Gastroesophageal sphincter (tissue), 4 donors: ENCODE results near the gene AP2A2. TPM values are rescaled to one million over a fixed set of nuclear protein-coding genes. Genes with fewer than 3 reads are reported as not detected.

Experiments
- ATAC-seq: fragments of 150-250 bp; one replicate; pipeline ENCODE4 v1.9.1; 2016; ENCODE audit warnings: mild to moderate bottlenecking, moderate library complexity
- H3K27ac ChIP-seq, 4 donors: fragments of 200-600 bp; sonication (generic) in 3 of 4; 1 replicate in 3 of 4; 2 replicates in 1 of 4; pipeline ENCODE4 v1.5.1; 2016 to 2019
- H3K27me3 ChIP-seq: fragments of 200-600 bp; sonication (generic); one replicate; pipeline ENCODE4 v1.5.1; 2019
- H3K36me3 ChIP-seq, 2 donors: fragments of 200-600 bp; sonication (generic); one replicate each; pipeline ENCODE4 v1.5.1; 2019; ENCODE audit warnings: control low read depth in 1 of 2
- H3K4me1 ChIP-seq, 3 donors: fragments of 200-600 bp; sonication (generic); 1 replicate in 2 of 3; 2 replicates in 1 of 3; pipeline ENCODE4 v1.5.1; 2016 to 2019; ENCODE audit warnings: control low read depth in 2 of 3
- H3K4me3 ChIP-seq, 2 donors: fragments of 200-600 bp; sonication (generic); one replicate each; pipeline ENCODE4 v1.5.1; 2019; ENCODE audit warnings: mild to moderate bottlenecking in 1 of 2, moderate library complexity in 1 of 2
- H3K9me3 ChIP-seq, 3 donors: fragments of 200-600 bp; sonication (generic); one replicate each; pipeline ENCODE4 v1.5.1; 2017 to 2019; ENCODE audit warnings: control low read depth in 2 of 3
- EP300 ChIP-seq: sonication (generic); formaldehyde crosslinking; IDR thresholded peaks from one replicate; pipeline ENCODE4 v1.6.1; 2017; ENCODE audit warnings: antibody characterized with exemption, mild to moderate bottlenecking
- POLR2A ChIP-seq, 2 donors: fragments of 450-650 bp; IDR thresholded peaks; one replicate each; pipeline ENCODE4 v1.6.1; 2017; ENCODE audit warnings: antibody characterized with exemption in 2 of 2, mild to moderate bottlenecking in 2 of 2, moderate library complexity in 1 of 2
- POLR2AphosphoS5 ChIP-seq: sonication (generic); formaldehyde crosslinking; IDR thresholded peaks from one replicate; pipeline ENCODE4 v1.6.1; 2017; ENCODE audit warnings: antibody characterized with exemption
- WGBS, 2 donors: methylation state at CpG; one replicate each; pipeline ENCODE4 v1.1.5; 2018; ENCODE audit warnings: low coverage in 1 of 2; 5-methylcytosine and 5-hydroxymethylcytosine counted together
- total RNA-seq, 4 donors: library from RNA; depleted of rRNA; stranded (reverse); fragments of >200 nt; gene quantifications; one replicate each; pipeline ENCODE4 v1.1.0, GENCODE V29; 2016
- TF ChIP-seq, protein P1 (sequence below), 4 experiments: fragments of 200-600 bp in 2 of 4; fragments of 450-650 bp in 2 of 4; sonication (generic) in 1 of 4; IDR thresholded peaks; one replicate each; pipeline ENCODE4 v1.5.1; 2017 to 2019; ENCODE audit warnings: antibody characterized with exemption in 4 of 4, mild to moderate bottlenecking in 2 of 4, moderate library complexity in 2 of 4

Gene AP2A2
- total RNA-seq, 4 donors from 2014 or later = 47.9 to 88.5 (median 61.6) TPM

- Histone ChIP-seq H3K27me3 (no peaks in the 10 kb centered on the region), H3K36me3 (peaks cover 0 to 95% of the 10 kb centered on the region in 2 donors), H3K9me3 (no peaks in the 10 kb centered on the region), H3K27ac (no peak overlapping the region), H3K4me1 (no peaks in the 10 kb centered on the region), H3K4me3 (no peak overlapping the region)
- 60% methylated on average over 1 of the region's 20 CpGs; no CpG with 5 or more reads in 1 of the 2 donors for WGBS, 2 donors
- no peak for TF ChIP-seq EP300
- no peak for TF ChIP-seq POLR2A (IDR thresholded peaks at IDR 0.05)
- TF ChIP-seq, protein P1, sequence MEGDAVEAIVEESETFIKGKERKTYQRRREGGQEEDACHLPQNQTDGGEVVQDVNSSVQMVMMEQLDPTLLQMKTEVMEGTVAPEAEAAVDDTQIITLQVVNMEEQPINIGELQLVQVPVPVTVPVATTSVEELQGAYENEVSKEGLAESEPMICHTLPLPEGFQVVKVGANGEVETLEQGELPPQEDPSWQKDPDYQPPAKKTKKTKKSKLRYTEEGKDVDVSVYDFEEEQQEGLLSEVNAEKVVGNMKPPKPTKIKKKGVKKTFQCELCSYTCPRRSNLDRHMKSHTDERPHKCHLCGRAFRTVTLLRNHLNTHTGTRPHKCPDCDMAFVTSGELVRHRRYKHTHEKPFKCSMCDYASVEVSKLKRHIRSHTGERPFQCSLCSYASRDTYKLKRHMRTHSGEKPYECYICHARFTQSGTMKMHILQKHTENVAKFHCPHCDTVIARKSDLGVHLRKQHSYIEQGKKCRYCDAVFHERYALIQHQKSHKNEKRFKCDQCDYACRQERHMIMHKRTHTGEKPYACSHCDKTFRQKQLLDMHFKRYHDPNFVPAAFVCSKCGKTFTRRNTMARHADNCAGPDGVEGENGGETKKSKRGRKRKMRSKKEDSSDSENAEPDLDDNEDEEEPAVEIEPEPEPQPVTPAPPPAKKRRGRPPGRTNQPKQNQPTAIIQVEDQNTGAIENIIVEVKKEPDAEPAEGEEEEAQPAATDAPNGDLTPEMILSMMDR (IDR thresholded peaks at IDR 0.05) = no peak
- TF ChIP-seq POLR2AphosphoS5 = no peak
- ATAC-seq = no peak
Measured at GRCh38 chr11:1002406-1002984, 76.8 kb downstream of the AP2A2 start.

- WGBS, 2 donors = 93 to 94% methylated on average over 8 to 11 of the region's 20 CpGs
- no peaks in the 10 kb centered on the region for H3K9me3 ChIP-seq
- no peaks in the 10 kb centered on the region for H3K27me3 ChIP-seq
- ATAC-seq = no peak
- H3K4me3 ChIP-seq = no peak overlapping the region
- no peak overlapping the region for H3K27ac ChIP-seq
- no peaks in the 10 kb centered on the region for H3K4me1 ChIP-seq
- H3K36me3 ChIP-seq = peaks cover 0 to 95% of the 10 kb centered on the region in 2 donors
- TF ChIP-seq, protein P1 (IDR thresholded peaks at IDR 0.05) = no peak
- TF ChIP-seq EP300 (no peak), POLR2AphosphoS5 (no peak), POLR2A (IDR thresholded peaks at IDR 0.05) (no peak)
Measured at GRCh38 chr11:1003159-1003558, 77.5 kb downstream of the AP2A2 start.

DNA sequence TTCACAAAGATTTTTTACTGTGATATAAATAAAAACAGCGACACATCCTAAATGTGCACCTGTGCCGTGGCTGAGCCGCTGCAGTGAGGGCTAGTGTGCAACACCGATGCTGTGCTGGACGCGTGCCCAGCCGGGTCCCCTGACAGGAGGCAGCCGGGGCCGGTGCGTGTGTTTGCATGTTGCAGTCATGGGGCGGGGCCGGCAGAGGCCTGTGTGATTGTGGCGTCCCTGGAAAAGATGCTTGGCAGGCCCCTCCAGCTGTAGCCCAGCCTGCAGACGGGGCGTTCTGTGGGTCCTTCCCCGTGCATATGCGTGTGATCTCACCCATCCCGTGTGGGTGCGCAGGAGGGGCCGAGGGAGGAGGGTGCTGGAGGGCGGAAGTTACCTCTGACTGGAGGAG lies 80.3 kb downstream of the AP2A2 start:
- peaks cover 0 to 98% of the 10 kb centered on the region in 2 donors for H3K36me3 ChIP-seq
- H3K27me3 ChIP-seq = no peaks in the 10 kb centered on the region
- ATAC-seq = no peak
- H3K4me3 ChIP-seq = no peak overlapping the region
- 40 to 55% methylated on average over 9 to 14 of the region's 21 CpGs for WGBS, 2 donors
- H3K27ac ChIP-seq = no peak overlapping the region
- TF ChIP-seq, protein P1 (IDR thresholded peaks at IDR 0.05) = no peak
- TF ChIP-seq POLR2AphosphoS5 = no peak
- no peak for TF ChIP-seq POLR2A (IDR thresholded peaks at IDR 0.05)
- no peak for TF ChIP-seq EP300
- no peaks in the 10 kb centered on the region for H3K9me3 ChIP-seq
- no peaks in the 10 kb centered on the region for H3K4me1 ChIP-seq

DNA sequence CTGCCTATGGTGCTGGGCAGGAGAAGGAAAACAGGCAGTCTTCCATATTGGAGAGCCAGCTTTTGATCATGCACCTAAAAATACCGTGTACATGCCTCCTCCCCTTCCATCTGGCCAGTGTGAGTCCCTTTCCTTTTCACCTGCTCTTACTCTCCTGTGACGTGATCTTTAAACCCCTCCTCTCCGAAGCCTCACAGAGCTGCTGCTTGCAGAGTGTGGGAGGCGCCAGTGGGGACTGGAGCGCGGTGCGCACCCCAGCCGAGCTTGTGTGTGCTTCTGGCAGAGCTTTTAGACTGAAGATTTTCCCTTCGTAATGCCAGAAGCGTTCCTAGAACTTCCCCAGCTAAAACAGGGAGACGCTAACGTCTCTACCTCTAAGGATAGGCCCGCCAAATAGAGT lies 81.1 kb downstream of the AP2A2 start:
- H3K9me3 ChIP-seq = no peaks in the 10 kb centered on the region
- no peak overlapping the region for H3K4me3 ChIP-seq
- peaks cover 0 to 98% of the 10 kb centered on the region in 2 donors for H3K36me3 ChIP-seq
- no peak for ATAC-seq
- 84 to 86% methylated on average over 5 to 8 of the region's 13 CpGs for WGBS, 2 donors
- H3K27ac ChIP-seq = no peak overlapping the region
- H3K4me1 ChIP-seq = no peaks in the 10 kb centered on the region
- TF ChIP-seq POLR2AphosphoS5 (no peak), POLR2A (IDR thresholded peaks at IDR 0.05) (no peak), EP300 (no peak)
- TF ChIP-seq, protein P1 (IDR thresholded peaks at IDR 0.05) = no peak
- no peaks in the 10 kb centered on the region for H3K27me3 ChIP-seq

DNA sequence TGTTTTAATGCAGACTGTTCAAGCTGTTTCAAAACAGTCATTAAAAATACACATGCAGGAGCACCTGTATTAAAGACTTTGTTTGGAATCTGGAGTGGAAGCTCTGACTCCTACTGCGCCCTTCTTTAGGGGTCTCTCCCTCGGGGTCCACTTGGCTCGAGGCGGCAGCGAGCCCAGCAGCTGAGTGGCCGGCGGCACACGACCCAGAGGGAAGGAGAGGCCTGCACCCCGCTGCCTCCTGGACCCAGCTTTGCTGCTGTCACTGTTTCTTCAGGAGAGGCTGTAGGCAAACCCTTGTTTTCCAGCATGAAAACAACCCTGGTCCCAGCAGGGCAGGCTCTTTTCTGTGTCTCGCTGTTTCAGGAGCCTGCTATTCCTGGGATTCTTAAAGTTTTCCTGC lies 81.6 kb downstream of the AP2A2 start:
- Histone ChIP-seq H3K4me3 (no peak overlapping the region), H3K9me3 (no peaks in the 10 kb centered on the region), H3K27ac (no peak overlapping the region), H3K27me3 (no peaks in the 10 kb centered on the region), H3K36me3 (peaks cover 0 to 98% of the 10 kb centered on the region in 2 donors), H3K4me1 (no peaks in the 10 kb centered on the region)
- TF ChIP-seq EP300 (no peak), POLR2A (IDR thresholded peaks at IDR 0.05) (no peak), POLR2AphosphoS5 (no peak)
- TF ChIP-seq, protein P1 (IDR thresholded peaks at IDR 0.05) = no peak
- no peak for ATAC-seq
- 88 to 100% methylated on average over 1 to 9 of the region's 10 CpGs for WGBS, 2 donors
